HG02981 (cell line): ENCODE results near the gene SLC16A14.

Experiments
- ATAC-seq: cut with Tn5 transposase; IDR thresholded peaks from one replicate; pipeline ENCODE4 v1.9.1; 2021; ENCODE audit warnings: mild to moderate bottlenecking, moderate library complexity; ENCODE audit not compliant: unreplicated experiment

The SLC16A14 gene

GRCh38 chr2:230043461-230043860 lies 25.3 kb downstream of the SLC16A14 start:
- no peak for ATAC-seq

GRCh38 chr2:230043025-230043424 lies 25.7 kb downstream of the SLC16A14 start:
- no peak for ATAC-seq

GRCh38 chr2:230042195-230042594 lies 26.5 kb downstream of the SLC16A14 start:
- no peak for ATAC-seq

GRCh38 chr2:230023313-230023712 lies 45.4 kb downstream of the SLC16A14 start:
- no peak for ATAC-seq

GRCh38 chr2:230019742-230020141 lies 49.0 kb downstream of the SLC16A14 start:
- ATAC-seq, result no peak

GRCh38 chr2:230018153-230018552 lies 50.6 kb downstream of the SLC16A14 start:
- no peak for ATAC-seq

- ATAC-seq, result no peak
Measured at GRCh38 chr2:230016844-230017243, 51.9 kb downstream of the SLC16A14 start.

GRCh38 chr2:230012267-230012884 lies 56.3 kb downstream of the SLC16A14 start:
- no peak for ATAC-seq

GRCh38 chr2:230011617-230012016 lies 57.1 kb downstream of the SLC16A14 start:
- no peak for ATAC-seq

- ATAC-seq, result no peak
Measured at GRCh38 chr2:230010501-230010900, 58.2 kb downstream of the SLC16A14 start.

GRCh38 chr2:230008708-230009066 lies 60.0 kb downstream of the SLC16A14 start:
- no peak for ATAC-seq

GRCh38 chr2:230007931-230008707 lies 60.6 kb downstream of the SLC16A14 start:
- ATAC-seq, result peak; percentile 45

- ATAC-seq, result peak; percentile 94
Measured at GRCh38 chr2:230000118-230000841, 68.4 kb downstream of the SLC16A14 start.

GRCh38 chr2:229997565-229997964 lies 71.2 kb downstream of the SLC16A14 start:
- ATAC-seq, result no peak

- no peak for ATAC-seq
Measured at GRCh38 chr2:229996320-229996719, 72.4 kb downstream of the SLC16A14 start.

GRCh38 chr2:229993236-229993635 lies 75.5 kb downstream of the SLC16A14 start:
- no peak for ATAC-seq
